Fibroblast of the aortic adventitia (primary cell): ENCODE results near the gene MAD1L1. TPM values are rescaled to one million over a fixed set of nuclear protein-coding genes. Genes with fewer than 3 reads are reported as not detected.

Source experiments
- DNase-seq: peaks from one replicate; pipeline ENCODE4 v3.0.0-alpha.2; 2010; ENCODE audit warnings: low read depth
- H3K4me3 ChIP-seq: 2 replicates; pipeline ENCODE4 v1.5.1; 2011; ENCODE audit warnings: low read depth, mild to moderate bottlenecking, control low read depth, low read length, moderate library complexity
- CTCF ChIP-seq: IDR thresholded peaks from 2 replicates; pipeline ENCODE4 v1.5.1; 2011; ENCODE audit warnings: mild to moderate bottlenecking, low read length, control low read depth, inconsistent platforms; ENCODE audit not compliant: insufficient read depth
- total RNA-seq: library from RNA; depleted of rRNA; stranded (reverse); fragments of >200 nt; gene quantifications from 2 replicates; pipeline ENCODE4 v1.2.3, GENCODE V29; 2012; ENCODE audit warnings: low replicate concordance

Gene MAD1L1
- total RNA-seq, 1 donor, result 22.9 TPM

- TF ChIP-seq CTCF, result no peak
- no peak overlapping the region for H3K4me3 ChIP-seq
- DNase-seq, result no peak
Measured at GRCh38 chr7:1852517-1853430, 380.0 kb downstream of the MAD1L1 start.

DNA sequence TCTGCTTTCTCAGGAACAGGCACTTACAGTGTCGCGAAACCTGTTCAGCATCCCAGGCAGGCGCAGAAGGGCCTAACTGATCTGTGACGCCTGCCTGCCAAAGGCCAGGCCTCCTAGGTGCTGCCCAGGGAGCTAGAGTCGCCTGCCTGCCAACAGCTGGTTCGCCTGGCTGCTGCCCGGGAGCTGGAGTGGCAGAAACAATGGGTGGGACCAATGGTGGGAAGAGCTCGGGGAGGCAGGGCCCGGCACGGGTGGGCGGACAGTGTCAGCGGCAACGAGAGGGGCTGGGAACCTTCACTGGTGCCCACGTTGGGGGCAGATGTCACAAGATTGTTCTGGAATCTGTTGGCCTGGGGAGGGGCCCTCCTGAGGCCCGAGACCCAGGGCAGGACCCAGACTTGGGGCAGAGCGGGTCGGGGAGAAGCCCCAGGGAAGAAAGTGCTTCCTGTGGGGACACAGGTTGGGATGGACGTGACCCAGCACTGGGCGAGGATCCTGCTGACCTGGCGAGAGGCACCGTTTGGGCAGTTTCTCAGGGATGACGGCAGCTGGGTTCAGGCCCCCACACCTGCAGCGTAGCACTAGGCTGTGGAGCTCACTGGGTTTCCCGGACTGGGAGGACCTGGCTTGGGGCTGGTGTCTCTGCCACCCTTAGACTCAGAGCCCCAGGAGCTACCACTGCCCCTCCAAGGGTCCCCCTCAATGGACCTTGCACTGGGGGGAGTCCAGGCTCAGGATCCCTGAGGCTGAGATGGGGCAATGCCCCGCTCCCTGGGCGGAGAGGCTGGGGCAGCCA, 380.8 kb downstream of the MAD1L1 start:
- H3K4me3 ChIP-seq, result no peak overlapping the region
- no peak for TF ChIP-seq CTCF
- DNase-seq, result no peak

GRCh38 chr7:1850976-1851571, 381.7 kb downstream of the MAD1L1 start:
- no peak overlapping the region for H3K4me3 ChIP-seq
- TF ChIP-seq CTCF, result no peak
- DNase-seq, result no peak

GRCh38 chr7:1850111-1850975, 382.4 kb downstream of the MAD1L1 start:
- no peak for DNase-seq
- TF ChIP-seq CTCF, result no peak

GRCh38 chr7:1849351-1850041, 383.2 kb downstream of the MAD1L1 start:
- no peak for TF ChIP-seq CTCF
- no peak for DNase-seq
- no peak overlapping the region for H3K4me3 ChIP-seq

More at GRCh38 chr7:1850111-1850975, 382.4 kb downstream of the MAD1L1 start:
- no peak overlapping the region for H3K4me3 ChIP-seq
